Measurements from ENCODE around the gene ZNF773.
"Not testable (repeated sequence)": the region's sequence is repeated elsewhere in the genome, so short reads cannot be mapped to it uniquely, and the experiment has no call there.

ZNF773 gene

GRCh38 chr19:57499680-57500395 is at the start of gene ZNF773:
Gene ZNF773, plus strand, starts transcription at chr19:57499938. Its CDS starts 143 bp downstream, at chr19:57500081.
- DNase-seq (ENCODE audit: low read depth) = peak; percentile 68

GRCh38 chr19:57452307-57452706 is 47.4 kb upstream of the ZNF773 start:
- DNase-seq (ENCODE audit: low read depth) = no peak

GRCh38 chr19:57465680-57466381 is 33.9 kb upstream of the ZNF773 start:
- DNase-seq (ENCODE audit: low read depth) = no peak

- DNase-seq (ENCODE audit: low read depth) = no peak
Observed at GRCh38 chr19:57466489-57466888, 33.2 kb upstream of the ZNF773 start.

- no peak for DNase-seq (ENCODE audit: low read depth)
Observed at GRCh38 chr19:57473646-57474045, 26.1 kb upstream of the ZNF773 start.

GRCh38 chr19:57477191-57478008 is 22.3 kb upstream of the ZNF773 start, which contains the start of gene ZNF772:
Gene ZNF772, minus strand, starts transcription at chr19:57477566. Its CDS starts 257 bp downstream, at chr19:57477309.
- DNase-seq (ENCODE audit: low read depth) = peak; percentile 83

- DNase-seq (ENCODE audit: low read depth) = peak; percentile 51
Observed at GRCh38 chr19:57487477-57488298, 12.1 kb upstream of the ZNF773 start, which contains the start of gene ZNF419. Gene ZNF419, plus strand, starts transcription at chr19:57487750. Its CDS starts 201 bp downstream, at chr19:57487951.

GRCh38 chr19:57488299-57488644 is 11.5 kb upstream of the ZNF773 start:
- not testable (repeated sequence) for DNase-seq (ENCODE audit: low read depth)

GRCh38 chr19:57499332-57499679 is 432 bp upstream of the ZNF773 start:
- not testable (repeated sequence) for DNase-seq (ENCODE audit: low read depth)

GRCh38 chr19:57500400-57500799 is 662 bp downstream of the ZNF773 start:
- peak; percentile 26 for DNase-seq (ENCODE audit: low read depth)

GRCh38 chr19:57506163-57506562 is 6.4 kb downstream of the ZNF773 start:
- no peak for DNase-seq (ENCODE audit: low read depth)

GRCh38 chr19:57511484-57511883 is 11.7 kb downstream of the ZNF773 start:
- DNase-seq (ENCODE audit: low read depth) = no peak

GRCh38 chr19:57512845-57513244 is 13.1 kb downstream of the ZNF773 start:
- DNase-seq (ENCODE audit: low read depth) = no peak

- DNase-seq (ENCODE audit: low read depth) = no peak
Observed at GRCh38 chr19:57515255-57515654, 15.5 kb downstream of the ZNF773 start.

GRCh38 chr19:57518021-57518420 is 18.3 kb downstream of the ZNF773 start:
- DNase-seq (ENCODE audit: low read depth) = not testable (repeated sequence)

GRCh38 chr19:57527136-57527881 is 27.6 kb downstream of the ZNF773 start, which contains the start of gene ZNF549:
Gene ZNF549, plus strand, starts transcription at chr19:57527356. Its CDS starts 218 bp downstream, at chr19:57527574.
- peak; percentile 64 for DNase-seq (ENCODE audit: low read depth)

- DNase-seq (ENCODE audit: low read depth) = no peak
Observed at GRCh38 chr19:57537953-57538547, 38.3 kb downstream of the ZNF773 start.

GRCh38 chr19:57546513-57546912 is 46.8 kb downstream of the ZNF773 start:
- DNase-seq (ENCODE audit: low read depth) = no peak

- DNase-seq (ENCODE audit: low read depth) = no peak
Observed at GRCh38 chr19:57552432-57552831, 52.7 kb downstream of the ZNF773 start.

GRCh38 chr19:57557659-57558058 is 57.9 kb downstream of the ZNF773 start:
- DNase-seq (ENCODE audit: low read depth) = no peak
